HepG2 (cell line): Measurements from ENCODE around the gene LILRB3. TPM values are rescaled to one million over a fixed set of nuclear protein-coding genes. Genes with fewer than 3 reads are reported as not detected.

Source experiments
- AKAP8 ChIP-seq: sonication (generic); formaldehyde crosslinking; IDR thresholded peaks from 2 replicates; pipeline ENCODE4 v1.5.1; 2020; ENCODE audit warnings: mild to moderate bottlenecking, missing genetic modification reagents
- CEBPB ChIP-seq: IDR thresholded peaks from 2 replicates; pipeline ENCODE4 v1.6.1; 2011; ENCODE audit warnings: low read depth, low read length, improper control_type of control experiment, borderline replicate concordance
- HNRNPLL ChIP-seq: fragments of 200-400 bp; formaldehyde crosslinking; IDR thresholded peaks from 2 replicates; pipeline ENCODE4 v1.6.1; 2017; ENCODE audit warnings: mild to moderate bottlenecking, low read depth, low read length; ENCODE audit not compliant: poor library complexity, severe bottlenecking
- RBM39 ChIP-seq: fragments of 200-400 bp; formaldehyde crosslinking; IDR thresholded peaks from one replicate; pipeline ENCODE4 v1.6.1; 2018; ENCODE audit warnings: antibody characterized with exemption, mild to moderate bottlenecking, low read depth, low read length; ENCODE audit not compliant: poor library complexity, severe bottlenecking
- YY1 ChIP-seq: IDR thresholded peaks from 2 replicates; pipeline ENCODE4 v1.6.1; 2011; ENCODE audit warnings: low read length, low read depth, moderate library complexity, mild to moderate bottlenecking; ENCODE audit not compliant: insufficient read depth, insufficient replicate concordance
- ZFP91 ChIP-seq: sonication (generic); formaldehyde crosslinking; IDR thresholded peaks from 2 replicates; pipeline ENCODE4 v1.9.0; 2022; ENCODE audit warnings: missing genetic modification reagents, mild to moderate bottlenecking, borderline replicate concordance
- ZNF430 ChIP-seq: sonication (generic); formaldehyde crosslinking; IDR thresholded peaks from 2 replicates; pipeline ENCODE4 v1.9.0; 2021; ENCODE audit warnings: mild to moderate bottlenecking, missing genetic modification reagents
- ZNF75D ChIP-seq: sonication (generic); formaldehyde crosslinking; IDR thresholded peaks from 2 replicates; pipeline ENCODE4 v1.8.1; 2023; ENCODE audit warnings: missing genetic modification reagents, mild to moderate bottlenecking, borderline replicate concordance
- polyA plus RNA-seq, 8 experiments: library from polyadenylated mRNA; depleted of rRNA in 3 of 8; stranded (reverse) in 7 of 8; unstranded in 1 of 8; fragments of >200 nt; fragmentation: Illumina TruSeq in 4 of 8; extraction: Trizol in 4 of 8; gene quantifications; 2 replicates each; pipeline versions ENCODE4 v1.2.1 to v1.2.3, GENCODE V29; 2011 to 2016; ENCODE audit warnings: low read depth in 4 of 8, missing spikeins in 1 of 8, mixed read lengths in 1 of 8; ENCODE audit not compliant: insufficient read depth in 1 of 8
- small RNA-seq, 3 experiments: library from RNA; depleted of rRNA; stranded (forward); fragments of <200 nt; gene quantifications; one replicate each; pipeline ENCODE3, GENCODE V24; 2012; ENCODE audit warnings: low read depth in 2 of 3, low replicate concordance in 1 of 3; ENCODE audit not compliant: insufficient read length in 3 of 3, insufficient read depth in 2 of 3
- total RNA-seq, 5 experiments: library from RNA; depleted of rRNA; stranded (reverse); fragments of >200 nt; fragmentation: Illumina TruSeq; extraction: Trizol; gene quantifications; 2 replicates each; pipeline ENCODE4 v1.2.3, GENCODE V29; 2016; ENCODE audit warnings: low read depth in 1 of 5
- TF ChIP-seq, protein P1 (sequence below): sonication (generic); formaldehyde crosslinking; IDR thresholded peaks from 2 replicates; pipeline ENCODE4 v1.5.0; 2020; ENCODE audit warnings: mild to moderate bottlenecking, missing genetic modification reagents, moderate library complexity

LILRB3 gene
- total and polyA plus RNA-seq, 2 of the 13 experiments (the other 11 are each of a cell fraction or from before 2014, with no cell fraction given) = 0.22 TPM; not detected in 1

- TF ChIP-seq ZNF430 (CRISPR knock-in tag) = no peak
- TF ChIP-seq, protein P1, sequence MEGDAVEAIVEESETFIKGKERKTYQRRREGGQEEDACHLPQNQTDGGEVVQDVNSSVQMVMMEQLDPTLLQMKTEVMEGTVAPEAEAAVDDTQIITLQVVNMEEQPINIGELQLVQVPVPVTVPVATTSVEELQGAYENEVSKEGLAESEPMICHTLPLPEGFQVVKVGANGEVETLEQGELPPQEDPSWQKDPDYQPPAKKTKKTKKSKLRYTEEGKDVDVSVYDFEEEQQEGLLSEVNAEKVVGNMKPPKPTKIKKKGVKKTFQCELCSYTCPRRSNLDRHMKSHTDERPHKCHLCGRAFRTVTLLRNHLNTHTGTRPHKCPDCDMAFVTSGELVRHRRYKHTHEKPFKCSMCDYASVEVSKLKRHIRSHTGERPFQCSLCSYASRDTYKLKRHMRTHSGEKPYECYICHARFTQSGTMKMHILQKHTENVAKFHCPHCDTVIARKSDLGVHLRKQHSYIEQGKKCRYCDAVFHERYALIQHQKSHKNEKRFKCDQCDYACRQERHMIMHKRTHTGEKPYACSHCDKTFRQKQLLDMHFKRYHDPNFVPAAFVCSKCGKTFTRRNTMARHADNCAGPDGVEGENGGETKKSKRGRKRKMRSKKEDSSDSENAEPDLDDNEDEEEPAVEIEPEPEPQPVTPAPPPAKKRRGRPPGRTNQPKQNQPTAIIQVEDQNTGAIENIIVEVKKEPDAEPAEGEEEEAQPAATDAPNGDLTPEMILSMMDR (CRISPR knock-in tag) = peak; percentile 88
- no peak for TF ChIP-seq CEBPB
- TF ChIP-seq YY1 = peak; percentile 35
- peak; percentile 57 for TF ChIP-seq RBM39
- TF ChIP-seq HNRNPLL = peak; percentile 39
- TF ChIP-seq ZNF75D (CRISPR knock-in tag) = no peak
- no peak for TF ChIP-seq AKAP8 (CRISPR knock-in tag)
- no peak for TF ChIP-seq ZFP91 (CRISPR knock-in tag)
Measured at GRCh38 chr19:54168174-54168917, 54.5 kb downstream of the LILRB3 start (continued).

Small RNAs within 50 kb of the gene (small RNA-seq; reads per million reads assigned to genes)
- gene RNU6-1307P = 0 reads per million in 3 experiments

Other genes starting within 250 kb of the LILRB3 start
- gene CACNG6, start 231.4 kb downstream of the LILRB3 start, total RNA-seq (2016; rRNA removed; fragmentation: Illumina TruSeq; extraction: Trizol) = not detected in 2 replicates
- gene CACNG6, start 231.4 kb downstream of the LILRB3 start, polyA plus RNA-seq (2011; rRNA removed) = not detected in 2 replicates
- gene VSTM1, start 159.1 kb downstream of the LILRB3 start, total RNA-seq (2016; rRNA removed; fragmentation: Illumina TruSeq; extraction: Trizol) = not detected in 2 replicates
- gene VSTM1, start 159.1 kb downstream of the LILRB3 start, polyA plus RNA-seq (2011; rRNA removed) = not detected in 2 replicates
- not detected in 2 replicates for gene TARM1, start 141.6 kb downstream of the LILRB3 start, total RNA-seq (2016; rRNA removed; fragmentation: Illumina TruSeq; extraction: Trizol)
- not detected in 2 replicates for gene TARM1, start 141.6 kb downstream of the LILRB3 start, polyA plus RNA-seq (2011; rRNA removed)
- gene OSCAR, start 122.2 kb downstream of the LILRB3 start, total RNA-seq (2016; rRNA removed; fragmentation: Illumina TruSeq; extraction: Trizol) = not detected in 2 replicates
- 1.9 and 2.8 TPM in 2 replicates for gene OSCAR, start 122.2 kb downstream of the LILRB3 start, polyA plus RNA-seq (2011; rRNA removed)
- 70.9 and 75.4 TPM in 2 replicates for gene NDUFA3, start 120.2 kb downstream of the LILRB3 start, total RNA-seq (2016; rRNA removed; fragmentation: Illumina TruSeq; extraction: Trizol)
- 31.6 and 33.7 TPM in 2 replicates for gene NDUFA3, start 120.2 kb downstream of the LILRB3 start, polyA plus RNA-seq (2011; rRNA removed)
- 10.7 and 13.5 TPM in 2 replicates for gene TFPT, start 107.3 kb downstream of the LILRB3 start, total RNA-seq (2016; rRNA removed; fragmentation: Illumina TruSeq; extraction: Trizol)
- gene TFPT, start 107.3 kb downstream of the LILRB3 start, polyA plus RNA-seq (2011; rRNA removed) = 8.4 and 8.6 TPM in 2 replicates
- 63.8 and 68.9 TPM in 2 replicates for gene PRPF31, start 107.3 kb downstream of the LILRB3 start, total RNA-seq (2016; rRNA removed; fragmentation: Illumina TruSeq; extraction: Trizol)
- 23.8 and 29.5 TPM in 2 replicates for gene PRPF31, start 107.3 kb downstream of the LILRB3 start, polyA plus RNA-seq (2011; rRNA removed)
- 5.8 and 7.6 TPM in 2 replicates for gene CNOT3, start 85.2 kb downstream of the LILRB3 start, total RNA-seq (2016; rRNA removed; fragmentation: Illumina TruSeq; extraction: Trizol)
- 4.3 and 4.9 TPM in 2 replicates for gene CNOT3, start 85.2 kb downstream of the LILRB3 start, polyA plus RNA-seq (2011; rRNA removed)
- 3.8 and 4.0 TPM in 2 replicates for gene LENG1, start 63.3 kb downstream of the LILRB3 start, total RNA-seq (2016; rRNA removed; fragmentation: Illumina TruSeq; extraction: Trizol)
- 1.8 and 2.0 TPM in 2 replicates for gene LENG1, start 63.3 kb downstream of the LILRB3 start, polyA plus RNA-seq (2011; rRNA removed)
- gene TMC4, start 49.8 kb downstream of the LILRB3 start, total RNA-seq (2016; rRNA removed; fragmentation: Illumina TruSeq; extraction: Trizol) = 0.24 TPM in 1 of 2 replicates, not detected in the other
- 0.13 and 0.35 TPM in 2 replicates for gene TMC4, start 49.8 kb downstream of the LILRB3 start, polyA plus RNA-seq (2011; rRNA removed)
- 9.0 and 22.2 TPM in 2 replicates for gene MBOAT7, start 33.4 kb downstream of the LILRB3 start, total RNA-seq (2016; rRNA removed; fragmentation: Illumina TruSeq; extraction: Trizol)
- 25.5 and 42.2 TPM in 2 replicates for gene MBOAT7, start 33.4 kb downstream of the LILRB3 start, polyA plus RNA-seq (2011; rRNA removed)
- gene TSEN34, start 31.7 kb downstream of the LILRB3 start, total RNA-seq (2016; rRNA removed; fragmentation: Illumina TruSeq; extraction: Trizol) = 64.8 and 65.4 TPM in 2 replicates
- gene TSEN34, start 31.7 kb downstream of the LILRB3 start, polyA plus RNA-seq (2011; rRNA removed) = 55.1 and 62.6 TPM in 2 replicates
- gene RPS9, start 22.1 kb downstream of the LILRB3 start, total RNA-seq (2016; rRNA removed; fragmentation: Illumina TruSeq; extraction: Trizol) = 1,411 and 1,450 TPM in 2 replicates
- 2,903 and 3,161 TPM in 2 replicates for gene RPS9, start 22.1 kb downstream of the LILRB3 start, polyA plus RNA-seq (2011; rRNA removed)
- not detected in 2 replicates for gene LILRA6, start 19.8 kb upstream of the LILRB3 start, total RNA-seq (2016; rRNA removed; fragmentation: Illumina TruSeq; extraction: Trizol)
- not detected in 2 replicates for gene LILRA6, start 19.8 kb upstream of the LILRB3 start, polyA plus RNA-seq (2011; rRNA removed)
- gene LILRB5, start 34.3 kb upstream of the LILRB3 start, total RNA-seq (2016; rRNA removed; fragmentation: Illumina TruSeq; extraction: Trizol) = not detected in 2 replicates
- not detected in 2 replicates for gene LILRB5, start 34.3 kb upstream of the LILRB3 start, polyA plus RNA-seq (2011; rRNA removed)
- not detected in 2 replicates for gene LILRB2, start 58.1 kb upstream of the LILRB3 start, total RNA-seq (2016; rRNA removed; fragmentation: Illumina TruSeq; extraction: Trizol)
- not detected in 2 replicates for gene LILRB2, start 58.1 kb upstream of the LILRB3 start, polyA plus RNA-seq (2011; rRNA removed)
- not detected in 2 replicates for gene LILRA5, start 90.2 kb upstream of the LILRB3 start, total RNA-seq (2016; rRNA removed; fragmentation: Illumina TruSeq; extraction: Trizol)
- gene LILRA5, start 90.2 kb upstream of the LILRB3 start, polyA plus RNA-seq (2011; rRNA removed) = not detected in 2 replicates
- gene LILRA4, start 116.2 kb upstream of the LILRB3 start, total RNA-seq (2016; rRNA removed; fragmentation: Illumina TruSeq; extraction: Trizol) = not detected in 2 replicates
- 0.07 and 0.72 TPM in 2 replicates for gene LILRA4, start 116.2 kb upstream of the LILRB3 start, polyA plus RNA-seq (2011; rRNA removed)
- 0.70 and 1.2 TPM in 2 replicates for gene LAIR1, start 141.9 kb upstream of the LILRB3 start, total RNA-seq (2016; rRNA removed; fragmentation: Illumina TruSeq; extraction: Trizol)
- gene LAIR1, start 141.9 kb upstream of the LILRB3 start, polyA plus RNA-seq (2011; rRNA removed) = 0.75 and 1.1 TPM in 2 replicates
- gene TTYH1, start 192.5 kb upstream of the LILRB3 start, total RNA-seq (2016; rRNA removed; fragmentation: Illumina TruSeq; extraction: Trizol) = 10.6 and 19.9 TPM in 2 replicates
- gene TTYH1, start 192.5 kb upstream of the LILRB3 start, polyA plus RNA-seq (2011; rRNA removed) = 6.9 and 8.9 TPM in 2 replicates
- gene LENG8, start 226.2 kb upstream of the LILRB3 start, total RNA-seq (2016; rRNA removed; fragmentation: Illumina TruSeq; extraction: Trizol) = 5.8 and 14.3 TPM in 2 replicates
- gene LENG8, start 226.2 kb upstream of the LILRB3 start, polyA plus RNA-seq (2011; rRNA removed) = 38.3 and 41.9 TPM in 2 replicates
- gene LENG9, start 240.8 kb upstream of the LILRB3 start, total RNA-seq (2016; rRNA removed; fragmentation: Illumina TruSeq; extraction: Trizol) = 1.5 and 2.9 TPM in 2 replicates
- 0.75 and 1.2 TPM in 2 replicates for gene LENG9, start 240.8 kb upstream of the LILRB3 start, polyA plus RNA-seq (2011; rRNA removed)